ENCODE results near the gene SLC35F3.

DNA sequence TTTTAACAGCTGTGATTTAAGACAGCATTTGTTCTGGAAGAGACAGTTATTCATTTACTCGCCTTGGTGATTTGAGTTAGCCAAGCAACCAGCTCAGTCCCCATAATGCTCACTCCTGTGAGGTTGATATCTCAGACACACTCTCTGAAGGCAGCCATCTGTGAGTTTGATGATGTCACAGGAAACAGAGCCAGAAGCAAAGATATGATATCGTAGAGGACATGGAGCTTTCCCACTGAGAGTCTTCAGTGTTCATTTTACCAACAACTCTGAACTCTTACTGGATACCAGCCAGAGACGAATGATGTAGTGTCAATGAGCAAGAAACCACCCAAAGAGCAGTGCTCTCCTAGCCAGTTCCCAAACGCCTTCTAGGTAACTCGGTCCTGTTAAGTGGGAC lies 219.4 kb downstream of the SLC35F3 start:
- TF ChIP-seq EZH2 (IDR thresholded peaks at IDR 0.05; ENCODE audit: low read depth, unreplicated experiment): no peak
- TF ChIP-seq REST (IDR thresholded peaks at IDR 0.05; ENCODE audit: unreplicated experiment): no peak
- TF ChIP-seq EZH2phosphoT487 (IDR thresholded peaks at IDR 0.05; ENCODE audit: unreplicated experiment): no peak
- TF ChIP-seq, protein P1, sequence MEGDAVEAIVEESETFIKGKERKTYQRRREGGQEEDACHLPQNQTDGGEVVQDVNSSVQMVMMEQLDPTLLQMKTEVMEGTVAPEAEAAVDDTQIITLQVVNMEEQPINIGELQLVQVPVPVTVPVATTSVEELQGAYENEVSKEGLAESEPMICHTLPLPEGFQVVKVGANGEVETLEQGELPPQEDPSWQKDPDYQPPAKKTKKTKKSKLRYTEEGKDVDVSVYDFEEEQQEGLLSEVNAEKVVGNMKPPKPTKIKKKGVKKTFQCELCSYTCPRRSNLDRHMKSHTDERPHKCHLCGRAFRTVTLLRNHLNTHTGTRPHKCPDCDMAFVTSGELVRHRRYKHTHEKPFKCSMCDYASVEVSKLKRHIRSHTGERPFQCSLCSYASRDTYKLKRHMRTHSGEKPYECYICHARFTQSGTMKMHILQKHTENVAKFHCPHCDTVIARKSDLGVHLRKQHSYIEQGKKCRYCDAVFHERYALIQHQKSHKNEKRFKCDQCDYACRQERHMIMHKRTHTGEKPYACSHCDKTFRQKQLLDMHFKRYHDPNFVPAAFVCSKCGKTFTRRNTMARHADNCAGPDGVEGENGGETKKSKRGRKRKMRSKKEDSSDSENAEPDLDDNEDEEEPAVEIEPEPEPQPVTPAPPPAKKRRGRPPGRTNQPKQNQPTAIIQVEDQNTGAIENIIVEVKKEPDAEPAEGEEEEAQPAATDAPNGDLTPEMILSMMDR (conservative IDR thresholded peaks at IDR 0.05; ENCODE audit: low read depth in 2 of 2): no peak
